Germinal center (tissue), 1 donor: ENCODE data around the gene SBNO1.
"Not testable (repeated sequence)": the region's sequence is repeated elsewhere in the genome, so short reads cannot be mapped to it uniquely, and the experiment has no call there.

ENCODE experiments used
- DNase-seq: peaks from one replicate; pipeline ENCODE4 v3.0.0; 2012; ENCODE audit warnings: mixed read lengths, low spot score

SBNO1 gene

GRCh38 chr12:123364532-123365024 is at the start of gene SBNO1:
Gene SBNO1, minus strand, starts transcription at chr12:123364847. Its CDS starts 14,406 bp downstream, at chr12:123350441.
- DNase-seq: peak; percentile 95

GRCh38 chr12:123410041-123410412 is 45.4 kb upstream of the SBNO1 start:
- no peak for DNase-seq

GRCh38 chr12:123409284-123410040 is 44.8 kb upstream of the SBNO1 start:
- not testable (repeated sequence) for DNase-seq

- DNase-seq: not testable (repeated sequence)
These were observed 44.0 kb upstream of the SBNO1 start for GRCh38 chr12:123408619-123409018.

- not testable (repeated sequence) for DNase-seq
These were observed 43.3 kb upstream of the SBNO1 start for GRCh38 chr12:123407934-123408333.

GRCh38 chr12:123407269-123407668 is 42.6 kb upstream of the SBNO1 start:
- DNase-seq: not testable (repeated sequence)

GRCh38 chr12:123404581-123404980 is 39.9 kb upstream of the SBNO1 start:
- DNase-seq: no peak

- DNase-seq: no peak
These were observed 37.4 kb upstream of the SBNO1 start for GRCh38 chr12:123401753-123402683.

- DNase-seq: no peak
These were observed 34.6 kb upstream of the SBNO1 start for GRCh38 chr12:123399255-123399617.

- no peak for DNase-seq
These were observed 34.1 kb upstream of the SBNO1 start for GRCh38 chr12:123398550-123399254.

GRCh38 chr12:123398177-123398549 is 33.5 kb upstream of the SBNO1 start:
- DNase-seq: no peak

- DNase-seq: no peak
These were observed 32.8 kb upstream of the SBNO1 start for GRCh38 chr12:123397400-123397799.

GRCh38 chr12:123396954-123397353 is 32.3 kb upstream of the SBNO1 start:
- no peak for DNase-seq

GRCh38 chr12:123396543-123396942 is 31.9 kb upstream of the SBNO1 start:
- DNase-seq: no peak

- no peak for DNase-seq
These were observed 30.6 kb upstream of the SBNO1 start for GRCh38 chr12:123395236-123395635.

- DNase-seq: no peak
These were observed 29.1 kb upstream of the SBNO1 start for GRCh38 chr12:123393747-123394146.

GRCh38 chr12:123391546-123392343 is 27.1 kb upstream of the SBNO1 start:
- no peak for DNase-seq

GRCh38 chr12:123390498-123391426 is 26.1 kb upstream of the SBNO1 start:
- no peak for DNase-seq

GRCh38 chr12:123389560-123390351 is 25.1 kb upstream of the SBNO1 start:
- DNase-seq: peak; percentile 55
